IMR-90 (cell line): Measurements from ENCODE around the gene PPP1R12B. TPM values are rescaled to one million over a fixed set of nuclear protein-coding genes. Genes with fewer than 3 reads are reported as not detected.
A peak's percentile ranks its signal among the peaks of the same experiment; 100 is the strongest.

Experiments
- ATAC-seq: fragments of 200-7000 bp; cut with Tn5 transposase; 2 replicates; pipeline ENCODE4 v1.9.1; 2020; ENCODE audit warnings: low read depth, mild to moderate bottlenecking, moderate library complexity
- BruUV-seq: library from RNA; stranded (reverse); fragments of 400-500 nt; replicated peaks from 2 replicates; lab custom pipeline; 2021; lab: Mats Ljungman, UMichigan
- CTCF ChIA-PET: fragments of 300-600 bp; formaldehyde crosslinking; extraction: SDS; loops from one replicate; lab custom pipeline; 2021; ENCODE audit warnings: antibody characterized with exemption; lab: Yijun Ruan, JAX
- POLR2A ChIA-PET: fragments of 300-600 bp; sonication (Branson Sonifier 250); formaldehyde crosslinking; loops from one replicate; lab custom pipeline; 2022; ENCODE audit warnings: antibody characterized with exemption; ENCODE audit not compliant: unreplicated experiment; lab: Charles Lee
- DNase-seq: peaks from one replicate; pipeline ENCODE4 v3.0.0; 2013
- H2AFZ ChIP-seq: replicated peaks from 2 replicates; pipeline ENCODE3; 2013; ENCODE audit warnings: low read length, mild to moderate bottlenecking; ENCODE audit not compliant: poor library complexity
- H2AK5ac ChIP-seq: 2 replicates; pipeline ENCODE4 v1.6.1; 2013; ENCODE audit warnings: low read depth, low read length, inconsistent platforms
- H2AK9ac ChIP-seq: replicated peaks from 2 replicates; pipeline ENCODE3; 2013; ENCODE audit warnings: mild to moderate bottlenecking, low read depth, low read length, moderate library complexity; ENCODE audit not compliant: poor library complexity
- H2BK120ac ChIP-seq: 2 replicates; pipeline ENCODE4 v1.6.1; 2013; ENCODE audit warnings: low read depth, low read length, inconsistent platforms
- H2BK15ac ChIP-seq: 3 replicates; pipeline ENCODE4 v1.6.1; 2013; ENCODE audit warnings: low read depth, low read length, inconsistent platforms
- H2BK20ac ChIP-seq: 2 replicates; pipeline ENCODE4 v1.6.1; 2013; ENCODE audit warnings: low read depth, mild to moderate bottlenecking, inconsistent platforms, low read length, moderate library complexity
- H2BK5ac ChIP-seq: 2 replicates; pipeline ENCODE4 v1.6.1; 2013; ENCODE audit warnings: mild to moderate bottlenecking, low read depth, low read length, inconsistent platforms; ENCODE audit not compliant: poor library complexity, severe bottlenecking
- H3K14ac ChIP-seq: replicated peaks from 2 replicates; pipeline ENCODE4 v1.6.1; 2013; ENCODE audit warnings: low read depth, low read length, inconsistent platforms
- H3K18ac ChIP-seq: 2 replicates; pipeline ENCODE4 v1.6.1; 2013; ENCODE audit warnings: low read depth, low read length, control low read depth
- H3K23ac ChIP-seq: 2 replicates; pipeline ENCODE4 v1.6.1; 2013; ENCODE audit warnings: low read depth, low read length, inconsistent platforms
- H3K27ac ChIP-seq: 2 replicates; pipeline ENCODE4 v1.5.1; 2013; ENCODE audit warnings: mild to moderate bottlenecking, control low read depth, low read length; ENCODE audit not compliant: insufficient read depth
- H3K27me3 ChIP-seq: 2 replicates; pipeline ENCODE4 v1.6.1; 2013; ENCODE audit warnings: low read length; ENCODE audit not compliant: control insufficient read depth, insufficient read depth
- H3K36me3 ChIP-seq: 2 replicates; pipeline ENCODE4 v1.6.1; 2013; ENCODE audit warnings: low read length, mixed read lengths; ENCODE audit not compliant: control insufficient read depth, insufficient read depth
- H3K4ac ChIP-seq: 2 replicates; pipeline ENCODE4 v1.6.1; 2013; ENCODE audit warnings: low read depth, low read length, inconsistent platforms
- H3K4me1 ChIP-seq: 2 replicates; pipeline ENCODE4 v1.6.1; 2013; ENCODE audit warnings: low read length, mixed read lengths; ENCODE audit not compliant: control insufficient read depth, insufficient read depth
- H3K4me2 ChIP-seq: 2 replicates; pipeline ENCODE4 v1.6.1; 2013; ENCODE audit warnings: low read depth, mild to moderate bottlenecking, control low read depth, low read length, moderate library complexity
- H3K4me3 ChIP-seq: 2 replicates; pipeline ENCODE4 v1.5.1; 2013; ENCODE audit warnings: low read depth, mild to moderate bottlenecking, control low read depth, low read length, moderate library complexity; ENCODE audit not compliant: insufficient read depth
- H3K56ac ChIP-seq: 2 replicates; pipeline ENCODE4 v1.6.1; 2013; ENCODE audit warnings: low read length, inconsistent platforms; ENCODE audit not compliant: insufficient read depth; ENCODE audit errors: extremely low read depth
- H3K79me1 ChIP-seq, 2 experiments: 2 replicates each; pipeline ENCODE4 v1.6.1; 2013; ENCODE audit warnings: low read length in 2 of 2, inconsistent platforms in 1 of 2, low read depth in 1 of 2
- H3K9ac ChIP-seq: 2 replicates; pipeline ENCODE4 v1.6.1; 2013; ENCODE audit warnings: low read depth, low read length, control low read depth
- H3K9me1 ChIP-seq: 2 replicates; pipeline ENCODE4 v1.6.1; 2013; ENCODE audit warnings: low read length, inconsistent platforms; ENCODE audit not compliant: insufficient read depth
- H3K9me3 ChIP-seq: 2 replicates; pipeline ENCODE4 v1.6.1; 2013; ENCODE audit warnings: low read length; ENCODE audit not compliant: control insufficient read depth, insufficient read depth
- H4K20me1 ChIP-seq: 2 replicates; pipeline ENCODE4 v1.6.1; 2013; ENCODE audit warnings: low read length, inconsistent platforms; ENCODE audit not compliant: insufficient read depth
- H4K5ac ChIP-seq: 2 replicates; pipeline ENCODE4 v1.6.1; 2013; ENCODE audit warnings: mild to moderate bottlenecking, low read depth, low read length, control low read depth
- H4K8ac ChIP-seq, 2 experiments: 2 replicates each; pipeline ENCODE4 v1.6.1; 2013; ENCODE audit warnings: low read depth in 2 of 2, low read length in 2 of 2, control low read depth in 1 of 2, inconsistent platforms in 1 of 2
- H4K91ac ChIP-seq: 2 replicates; pipeline ENCODE4 v1.6.1; 2013; ENCODE audit warnings: low read depth, low read length, inconsistent platforms; ENCODE audit not compliant: insufficient read depth
- CEBPB ChIP-seq: IDR thresholded peaks from 2 replicates; pipeline ENCODE4 v1.6.1; 2012; ENCODE audit warnings: low read depth, low read length, improper control_type of control experiment
- FOS ChIP-seq: fragments of 150-350 bp; IDR thresholded peaks from 2 replicates; pipeline ENCODE4 v1.6.1; 2016; ENCODE audit warnings: low read depth, low read length
- MAZ ChIP-seq: IDR thresholded peaks from 2 replicates; pipeline ENCODE4 v1.6.1; 2012; ENCODE audit warnings: low read depth, mild to moderate bottlenecking, low read length, improper control_type of control experiment, moderate library complexity, borderline replicate concordance
- RCOR1 ChIP-seq: IDR thresholded peaks from 2 replicates; pipeline ENCODE4 v1.6.1; 2012; ENCODE audit warnings: mild to moderate bottlenecking, low read length, improper control_type of control experiment; ENCODE audit not compliant: insufficient replicate concordance
- SMC3 ChIP-seq: fragments of 150-350 bp; IDR thresholded peaks from 2 replicates; pipeline ENCODE4 v1.6.1; 2016; ENCODE audit warnings: low read depth, mild to moderate bottlenecking, antibody characterized with exemption, low read length, moderate library complexity
- WGBS, 2 experiments: methylation state at CpG; one replicate each; pipeline versions ENCODE4 v1.1.5 to v1.1.7; 2013; ENCODE audit warnings: missing lambda C conversion rate in 2 of 2; ENCODE audit not compliant: insufficient read length in 1 of 2; ENCODE audit errors: extremely low coverage in 2 of 2; 5-methylcytosine and 5-hydroxymethylcytosine counted together
- dilution Hi-C: fragments of 300-500 bp; cut with HindIII; formaldehyde crosslinking; loops from one replicate; pipeline ENCODE4 v1.14.3; 2018; ENCODE audit warnings: low sequenced_read_pairs; ENCODE audit not compliant: unreplicated experiment
- in situ Hi-C: fragments of 300-500 bp; cut with MboI; formaldehyde crosslinking; loops from 3 replicates; pipeline ENCODE4 v1.14.3; 2019; ENCODE audit warnings: low sequenced_read_pairs, inconsistent platforms, mixed read lengths
- intact Hi-C: fragments of 100-400 bp; cut with micrococcal nuclease; formaldehyde crosslinking; loops from 2 replicates; pipeline ENCODE4 v1.10.0; 2022
- polyA plus RNA-seq, 3 experiments: library from polyadenylated mRNA; depleted of rRNA; stranded (reverse); fragments of >200 nt; gene quantifications; 2 replicates each; pipeline ENCODE4 v1.2.3, GENCODE V29; 2012; ENCODE audit warnings: low replicate concordance in 1 of 3
- total RNA-seq: library from RNA; depleted of rRNA; stranded (reverse); fragments of >200 nt; gene quantifications from 2 replicates; pipeline ENCODE4 v1.2.3, GENCODE V29; 2012
- TF ChIP-seq, protein P1 (sequence below): conservative IDR thresholded peaks from 2 replicates; pipeline ENCODE4 v1.5.1; 2012; ENCODE audit warnings: mild to moderate bottlenecking, low read depth, low read length, improper control_type of control experiment
- TF ChIP-seq, protein P2 (sequence below): fragments of 150-350 bp; IDR thresholded peaks from 2 replicates; pipeline ENCODE4 v1.6.1; 2017; ENCODE audit warnings: mild to moderate bottlenecking, antibody characterized with exemption, low read length, low read depth

The PPP1R12B gene
- total and polyA plus RNA-seq, 2 of the 4 experiments (the other 2 are of a cell fraction), result 8.5 to 12.0 TPM

DNA sequence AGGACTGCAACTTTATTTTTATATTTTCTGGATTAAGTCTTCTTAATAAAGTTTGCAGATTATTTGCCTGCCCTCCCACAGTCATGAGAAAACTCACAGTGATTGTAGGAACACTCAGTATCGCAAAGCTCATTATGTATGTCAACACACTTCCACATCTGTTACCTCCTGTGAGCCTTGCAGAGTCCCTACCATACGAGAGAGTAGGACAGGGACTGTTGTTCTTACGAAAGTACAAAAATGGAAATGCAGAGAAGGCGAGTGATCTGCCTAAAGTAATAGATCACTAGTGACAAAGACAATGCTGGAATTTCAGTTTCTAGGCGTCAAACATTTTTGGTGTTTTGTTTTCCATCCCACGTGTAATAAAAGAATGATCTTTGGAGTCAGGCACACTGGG, 230.1 kb downstream of the PPP1R12B start:
- peaks cover 28% of the 10 kb centered on the region for H3K9me1 ChIP-seq
- dilution Hi-C loops (no loop called here), intact Hi-C loops (no loop called here), in situ Hi-C loops (no loop called here)
- no peak for TF ChIP-seq FOS
- no peak for TF ChIP-seq MAZ
- TF ChIP-seq SMC3, result no peak
- TF ChIP-seq, protein P1, sequence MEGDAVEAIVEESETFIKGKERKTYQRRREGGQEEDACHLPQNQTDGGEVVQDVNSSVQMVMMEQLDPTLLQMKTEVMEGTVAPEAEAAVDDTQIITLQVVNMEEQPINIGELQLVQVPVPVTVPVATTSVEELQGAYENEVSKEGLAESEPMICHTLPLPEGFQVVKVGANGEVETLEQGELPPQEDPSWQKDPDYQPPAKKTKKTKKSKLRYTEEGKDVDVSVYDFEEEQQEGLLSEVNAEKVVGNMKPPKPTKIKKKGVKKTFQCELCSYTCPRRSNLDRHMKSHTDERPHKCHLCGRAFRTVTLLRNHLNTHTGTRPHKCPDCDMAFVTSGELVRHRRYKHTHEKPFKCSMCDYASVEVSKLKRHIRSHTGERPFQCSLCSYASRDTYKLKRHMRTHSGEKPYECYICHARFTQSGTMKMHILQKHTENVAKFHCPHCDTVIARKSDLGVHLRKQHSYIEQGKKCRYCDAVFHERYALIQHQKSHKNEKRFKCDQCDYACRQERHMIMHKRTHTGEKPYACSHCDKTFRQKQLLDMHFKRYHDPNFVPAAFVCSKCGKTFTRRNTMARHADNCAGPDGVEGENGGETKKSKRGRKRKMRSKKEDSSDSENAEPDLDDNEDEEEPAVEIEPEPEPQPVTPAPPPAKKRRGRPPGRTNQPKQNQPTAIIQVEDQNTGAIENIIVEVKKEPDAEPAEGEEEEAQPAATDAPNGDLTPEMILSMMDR, result no peak
- TF ChIP-seq, protein P2, sequence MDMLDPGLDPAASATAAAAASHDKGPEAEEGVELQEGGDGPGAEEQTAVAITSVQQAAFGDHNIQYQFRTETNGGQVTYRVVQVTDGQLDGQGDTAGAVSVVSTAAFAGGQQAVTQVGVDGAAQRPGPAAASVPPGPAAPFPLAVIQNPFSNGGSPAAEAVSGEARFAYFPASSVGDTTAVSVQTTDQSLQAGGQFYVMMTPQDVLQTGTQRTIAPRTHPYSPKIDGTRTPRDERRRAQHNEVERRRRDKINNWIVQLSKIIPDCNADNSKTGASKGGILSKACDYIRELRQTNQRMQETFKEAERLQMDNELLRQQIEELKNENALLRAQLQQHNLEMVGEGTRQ, result no peak
- no peak for TF ChIP-seq RCOR1
- no peak for TF ChIP-seq CEBPB
- peak overlapping the region; percentile 99 for H4K5ac ChIP-seq
- H2AK9ac ChIP-seq, result peak overlapping the region; percentile 78
- ChIA-PET POLR2A (no interaction called here), CTCF (interaction anchor here (0.5 to 2.2 kb wide), 3 partner anchors 10 to 22 kb away, joined by 4 to 11 read pairs (median 8); no protein-coding TSS in a partner anchor)
- H2BK15ac ChIP-seq, result peak overlapping the region; percentile 97
- H3K9ac ChIP-seq, result peak overlapping the region; percentile 87
- H3K4me1 ChIP-seq, result peaks cover 40% of the 10 kb centered on the region
- H2BK120ac ChIP-seq, result peak overlapping the region; percentile 98
- peak overlapping the region; percentile 73 for H3K4me2 ChIP-seq
- H3K79me1 ChIP-seq, result peaks cover 0 to 4% of the 10 kb centered on the region in 2 experiments; a peak in 2 of 4 replicates
- ATAC-seq, result peak; percentile 12; the same call in 1 of the 2 replicates
- H3K14ac ChIP-seq, result peak overlapping the region; percentile 94
- WGBS, 2 experiments, result 29% methylated on average over 1 of the region's 6 CpGs; no CpG with 5 or more reads in 1 of the 2 experiments
- peak overlapping the region; percentile 95 for H3K56ac ChIP-seq
- no peak overlapping the region for H2AFZ ChIP-seq
- H2BK20ac ChIP-seq, result peak overlapping the region; percentile 99
- peak; percentile 50 for DNase-seq
- H2AK5ac ChIP-seq, result peak overlapping the region; percentile 98
- BruUV-seq, result no TSS peak
- peak overlapping the region; percentile 99 for H3K4ac ChIP-seq
- peak overlapping the region; percentile 100 for H3K18ac ChIP-seq
- H4K8ac ChIP-seq, result peak overlapping the region; percentile 87 to 98
- peak overlapping the region; percentile 99 for H4K91ac ChIP-seq
- H3K9me3 ChIP-seq, result no peaks in the 10 kb centered on the region
- H2BK5ac ChIP-seq, result peak overlapping the region; percentile 98
- no peaks in the 10 kb centered on the region for H3K27me3 ChIP-seq
- peaks cover 6% of the 10 kb centered on the region for H3K36me3 ChIP-seq
- H3K27ac ChIP-seq, result peak overlapping the region; percentile 89
- H3K23ac ChIP-seq, result peak overlapping the region; percentile 96
- H3K4me3 ChIP-seq, result no peak overlapping the region
- no peaks in the 10 kb centered on the region for H4K20me1 ChIP-seq
